DND-41 (cell line): ENCODE results near the gene ZNF430.

Source experiments
- EZH2 ChIP-seq: IDR thresholded peaks from 3 replicates; pipeline ENCODE4 v1.6.1; 2012; ENCODE audit warnings: borderline replicate concordance, low read depth, mild to moderate bottlenecking, moderate library complexity, low read length, inconsistent platforms; ENCODE audit not compliant: severe bottlenecking
- TF ChIP-seq, protein P1 (sequence below): IDR thresholded peaks from 2 replicates; pipeline ENCODE4 v1.5.1; 2012; ENCODE audit warnings: borderline replicate concordance, low read length, moderate library complexity, mild to moderate bottlenecking; ENCODE audit not compliant: poor library complexity, severe bottlenecking; ENCODE audit errors: extremely low read depth

DNA sequence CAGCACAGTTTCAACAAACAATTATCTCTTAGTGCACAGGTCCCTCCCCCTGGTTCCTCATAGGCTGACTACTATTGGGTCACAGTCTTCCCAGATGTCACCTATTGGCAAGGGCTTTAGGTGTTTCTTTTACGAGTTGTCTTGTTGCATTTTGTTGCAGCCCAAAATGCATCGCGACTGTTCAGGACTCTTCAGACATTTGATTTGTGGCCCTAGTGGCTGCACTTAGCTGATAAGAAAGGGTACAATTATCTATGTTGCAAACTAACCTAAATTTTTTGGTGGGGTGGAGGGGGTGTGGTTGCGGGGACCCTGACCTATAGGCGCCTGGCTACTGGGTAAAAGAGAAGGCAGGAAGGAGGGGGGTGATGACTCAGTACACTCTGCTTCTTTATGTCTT lies 32.4 kb downstream of the ZNF430 start:
- TF ChIP-seq, protein P1, sequence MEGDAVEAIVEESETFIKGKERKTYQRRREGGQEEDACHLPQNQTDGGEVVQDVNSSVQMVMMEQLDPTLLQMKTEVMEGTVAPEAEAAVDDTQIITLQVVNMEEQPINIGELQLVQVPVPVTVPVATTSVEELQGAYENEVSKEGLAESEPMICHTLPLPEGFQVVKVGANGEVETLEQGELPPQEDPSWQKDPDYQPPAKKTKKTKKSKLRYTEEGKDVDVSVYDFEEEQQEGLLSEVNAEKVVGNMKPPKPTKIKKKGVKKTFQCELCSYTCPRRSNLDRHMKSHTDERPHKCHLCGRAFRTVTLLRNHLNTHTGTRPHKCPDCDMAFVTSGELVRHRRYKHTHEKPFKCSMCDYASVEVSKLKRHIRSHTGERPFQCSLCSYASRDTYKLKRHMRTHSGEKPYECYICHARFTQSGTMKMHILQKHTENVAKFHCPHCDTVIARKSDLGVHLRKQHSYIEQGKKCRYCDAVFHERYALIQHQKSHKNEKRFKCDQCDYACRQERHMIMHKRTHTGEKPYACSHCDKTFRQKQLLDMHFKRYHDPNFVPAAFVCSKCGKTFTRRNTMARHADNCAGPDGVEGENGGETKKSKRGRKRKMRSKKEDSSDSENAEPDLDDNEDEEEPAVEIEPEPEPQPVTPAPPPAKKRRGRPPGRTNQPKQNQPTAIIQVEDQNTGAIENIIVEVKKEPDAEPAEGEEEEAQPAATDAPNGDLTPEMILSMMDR = no peak
- no peak for TF ChIP-seq EZH2
